Neural cell (in vitro differentiated cells): Measurements from ENCODE around the gene LRCOL1. TPM values are rescaled to one million over a fixed set of nuclear protein-coding genes. Genes with fewer than 3 reads are reported as not detected.

ENCODE experiments used
- H2AFZ ChIP-seq: fragments of 200-600, 300-800 bp; sonication (generic), shearing (Covaris generic); 2 replicates; pipeline ENCODE4 v1.6.0; 2014; ENCODE audit warnings: low read depth, mild to moderate bottlenecking, antibody characterized with exemption, low read length, moderate library complexity
- H3F3A ChIP-seq: fragments of 200-600 bp; shearing (Covaris generic); 2 replicates; pipeline ENCODE4 v1.6.1; 2016; ENCODE audit warnings: mild to moderate bottlenecking, moderate library complexity, mixed read lengths, antibody characterized with exemption, low read length; ENCODE audit not compliant: insufficient read depth, poor library complexity, severe bottlenecking
- H3K27ac ChIP-seq: fragments of 200-600, 300-800 bp; sonication (generic), shearing (Covaris generic); 2 replicates; pipeline ENCODE4 v1.5.1; 2014; ENCODE audit warnings: mild to moderate bottlenecking, low read length, moderate library complexity
- H3K27me3 ChIP-seq: fragments of 300-800, 200-600 bp; sonication (generic), shearing (Covaris generic); 2 replicates; pipeline ENCODE4 v1.6.0; 2014; ENCODE audit warnings: mild to moderate bottlenecking, low read depth, low read length, moderate library complexity; ENCODE audit not compliant: insufficient read depth
- H3K36me3 ChIP-seq: fragments of 300-800, 200-600 bp; sonication (generic), shearing (Covaris generic); 2 replicates; pipeline ENCODE4 v1.5.1; 2014; ENCODE audit warnings: mild to moderate bottlenecking, antibody characterized with exemption, low read length, moderate library complexity; ENCODE audit not compliant: insufficient read depth
- H3K4me2 ChIP-seq: fragments of 300-800, 200-600 bp; sonication (generic), shearing (Covaris generic); 2 replicates; pipeline ENCODE4 v1.6.0; 2014; ENCODE audit warnings: mild to moderate bottlenecking, low read length
- H3K4me3 ChIP-seq: fragments of 300-800, 200-600 bp; sonication (generic), shearing (Covaris generic); 2 replicates; pipeline ENCODE4 v1.5.1; 2014; ENCODE audit warnings: mild to moderate bottlenecking, low read length, moderate library complexity
- H3K79me2 ChIP-seq: fragments of 200-600 bp; shearing (Covaris generic); replicated peaks from 2 replicates; pipeline ENCODE4 v1.6.0; 2014; ENCODE audit warnings: mild to moderate bottlenecking, low read length, moderate library complexity; ENCODE audit not compliant: insufficient read depth
- H3K9ac ChIP-seq: fragments of 300-800, 200-600 bp; sonication (generic), shearing (Covaris generic); 2 replicates; pipeline ENCODE4 v1.6.1; 2016; ENCODE audit warnings: mild to moderate bottlenecking, low read length, mixed read lengths
- H3K9me2 ChIP-seq: fragments of 200-600 bp; shearing (Covaris generic); 2 replicates; pipeline ENCODE4 v1.6.1; 2016; ENCODE audit warnings: mild to moderate bottlenecking, low read length, mixed read lengths; ENCODE audit not compliant: insufficient read depth
- H3K9me3 ChIP-seq: fragments of 200-600, 300-800 bp; sonication (generic), shearing (Covaris generic); 2 replicates; pipeline ENCODE4 v1.6.1; 2016; ENCODE audit warnings: mild to moderate bottlenecking, mixed run types, low read length, moderate library complexity, mixed read lengths
- H4K20me1 ChIP-seq: fragments of 200-600 bp; shearing (Covaris generic); 2 replicates; pipeline ENCODE4 v1.6.1; 2016; ENCODE audit warnings: mild to moderate bottlenecking, mixed run types; ENCODE audit not compliant: insufficient read depth
- CTCF ChIP-seq: fragments of 450-650 bp; IDR thresholded peaks from 2 replicates; pipeline ENCODE4 v1.5.1; 2014; ENCODE audit warnings: antibody characterized with exemption, mild to moderate bottlenecking, moderate library complexity; ENCODE audit not compliant: poor library complexity, severe bottlenecking
- EP300 ChIP-seq: fragments of 450-650 bp; conservative IDR thresholded peaks from 2 replicates; pipeline ENCODE4 v1.6.1; 2014; ENCODE audit warnings: antibody characterized with exemption, mild to moderate bottlenecking, moderate library complexity; ENCODE audit not compliant: poor library complexity, severe bottlenecking
- EZH2 ChIP-seq: fragments of 200-600, 300-800 bp; shearing (Covaris generic), sonication (generic); IDR thresholded peaks from 2 replicates; pipeline ENCODE4 v1.6.1; 2014; ENCODE audit warnings: antibody characterized with exemption, low read length, borderline replicate concordance, mild to moderate bottlenecking; ENCODE audit not compliant: insufficient read depth, poor library complexity, severe bottlenecking
- MXI1 ChIP-seq: fragments of 450-650 bp; conservative IDR thresholded peaks from 2 replicates; pipeline ENCODE4 v1.6.1; 2014; ENCODE audit warnings: antibody characterized with exemption, mild to moderate bottlenecking; ENCODE audit not compliant: poor library complexity, severe bottlenecking
- POLR2AphosphoS5 ChIP-seq: IDR thresholded peaks from 2 replicates; pipeline ENCODE4 v1.6.1; 2012
- RAD21 ChIP-seq: fragments of 450-650 bp; conservative IDR thresholded peaks from 2 replicates; pipeline ENCODE4 v1.6.1; 2014; ENCODE audit warnings: antibody characterized with exemption, mild to moderate bottlenecking, moderate library complexity
- REST ChIP-seq: IDR thresholded peaks from 2 replicates; pipeline ENCODE4 v1.6.1; 2012; ENCODE audit warnings: borderline replicate concordance
- SMC3 ChIP-seq: fragments of 450-650 bp; conservative IDR thresholded peaks from 2 replicates; pipeline ENCODE4 v1.6.1; 2014; ENCODE audit warnings: antibody characterized with exemption, mild to moderate bottlenecking, moderate library complexity; ENCODE audit not compliant: poor library complexity
- TAF1 ChIP-seq: IDR thresholded peaks from 2 replicates; pipeline ENCODE4 v1.6.1; 2012; ENCODE audit warnings: low read depth
- polyA plus RNA-seq: library from polyadenylated mRNA; depleted of rRNA; stranded (reverse); fragments of >200 nt; gene quantifications from 2 replicates; pipeline ENCODE4 v1.2.3, GENCODE V29; 2014

LRCOL1 gene
- polyA plus RNA-seq, 1 donor from 2014 or later: not detected

DNA sequence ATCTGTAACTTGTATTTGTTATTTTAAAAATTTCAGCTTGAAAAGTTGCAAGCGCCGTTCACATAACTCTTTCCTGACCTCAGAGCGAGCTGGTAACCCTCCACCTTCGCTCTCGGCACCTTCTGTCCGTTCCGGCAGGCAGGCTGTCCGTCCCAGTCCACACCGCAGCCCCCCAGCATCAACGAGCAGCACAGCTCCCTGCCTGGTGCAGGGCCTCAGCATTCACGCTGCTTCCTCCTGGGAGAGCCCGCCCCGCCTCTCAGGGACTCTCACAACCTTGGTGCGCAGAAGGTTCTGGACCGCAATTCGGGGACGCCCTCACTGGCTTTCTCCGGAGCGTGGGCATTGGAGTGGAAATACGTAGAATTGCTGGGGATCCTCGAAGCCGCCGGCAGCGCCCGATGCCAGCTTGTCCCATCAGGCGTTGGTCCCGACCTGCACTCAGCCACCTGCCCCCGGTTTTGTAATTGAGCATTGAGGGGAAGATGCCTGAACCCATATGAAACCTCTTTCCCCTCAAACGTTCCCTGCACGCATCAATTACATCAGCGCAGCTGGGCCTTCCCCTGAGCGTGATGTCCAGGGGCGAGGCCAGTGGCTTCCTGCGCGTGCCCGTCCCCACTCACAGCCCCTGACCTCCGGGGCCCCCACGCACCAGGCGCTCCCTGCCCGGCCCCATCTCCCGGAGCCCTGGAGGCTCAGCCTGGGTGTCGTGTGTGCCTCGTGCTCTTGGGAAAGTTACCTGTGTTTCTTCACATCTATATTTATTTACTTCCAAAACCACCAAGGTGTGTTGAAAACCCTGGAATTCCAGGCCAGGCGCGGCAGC lies 19.1 kb downstream of the LRCOL1 start (continued):
- TF ChIP-seq SMC3: no peak

GRCh38 chr12:132588821-132589669 lies 21.3 kb downstream of the LRCOL1 start:
- H3K4me2 ChIP-seq: no peak overlapping the region
- H3K9me3 ChIP-seq: peaks cover 4% of the 10 kb centered on the region
- H3K9ac ChIP-seq: no peak overlapping the region
- H3K4me3 ChIP-seq: no peak overlapping the region
- H3K27me3 ChIP-seq: no peaks in the 10 kb centered on the region
- no peak overlapping the region for H2AFZ ChIP-seq
- H3K79me2 ChIP-seq: no peaks in the 10 kb centered on the region
- no peak overlapping the region for H3K27ac ChIP-seq
- no peaks in the 10 kb centered on the region for H4K20me1 ChIP-seq
- TF ChIP-seq POLR2AphosphoS5 (no peak), CTCF (no peak), MXI1 (no peak), RAD21 (no peak), REST (no peak), SMC3 (no peak), EZH2 (no peak), TAF1 (no peak), EP300 (no peak)
- no peaks in the 10 kb centered on the region for H3K9me2 ChIP-seq
- no peaks in the 10 kb centered on the region for H3F3A ChIP-seq
- H3K36me3 ChIP-seq: no peaks in the 10 kb centered on the region

DNA sequence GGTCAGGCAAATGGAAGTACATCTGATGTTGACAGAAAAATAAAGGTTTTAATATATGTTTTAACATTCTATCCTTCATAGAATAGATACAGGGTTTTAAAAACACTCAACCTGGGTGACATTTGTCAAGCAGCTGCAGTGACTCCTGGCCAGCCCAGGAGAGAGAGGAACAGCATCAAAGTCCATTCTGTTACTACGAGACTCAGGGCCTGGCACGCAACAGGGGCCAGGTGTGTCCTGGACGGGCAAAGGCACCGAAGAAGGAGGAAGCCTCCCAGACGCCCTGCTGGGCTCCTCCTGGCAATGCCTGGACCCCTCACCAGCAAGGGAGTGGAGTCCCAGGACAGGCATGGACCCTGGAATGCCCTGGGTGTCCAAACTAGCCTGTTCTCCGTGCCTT lies 22.1 kb downstream of the LRCOL1 start:
- Histone ChIP-seq H3K27ac (no peak overlapping the region), H3K9me2 (no peaks in the 10 kb centered on the region), H3K9ac (no peak overlapping the region), H3K79me2 (no peaks in the 10 kb centered on the region), H3K36me3 (no peaks in the 10 kb centered on the region), H3K9me3 (peaks cover 4% of the 10 kb centered on the region), H3K4me3 (no peak overlapping the region), H3K27me3 (no peaks in the 10 kb centered on the region), H3K4me2 (no peak overlapping the region), H3F3A (no peaks in the 10 kb centered on the region), H2AFZ (no peak overlapping the region), H4K20me1 (no peaks in the 10 kb centered on the region)
- TF ChIP-seq TAF1 (no peak), REST (no peak), RAD21 (no peak), EP300 (no peak), CTCF (no peak), MXI1 (no peak)
